Lung (tissue), 16 donors: ENCODE measurements around the gene BBS9. TPM values are rescaled to one million over a fixed set of nuclear protein-coding genes. Genes with fewer than 3 reads are reported as not detected.
A peak's percentile ranks its signal among the peaks of the same experiment; 100 is the strongest.

ENCODE experiments used
- ATAC-seq: fragments of 200-7000 bp; cut with Tn5 transposase; one replicate; pipeline ENCODE4 v1.9.1; 2020; ENCODE audit warnings: moderate number of reproducible peaks; ENCODE audit not compliant: insufficient read depth, low FRiP score
- DNase-seq, 3 donors: peaks; one replicate each; pipeline ENCODE4 v3.0.0-alpha.2; 2013 to 2017
- H3K27ac ChIP-seq, 2 donors: one replicate each; pipeline ENCODE4 v1.5.1; 2013; ENCODE audit warnings: mild to moderate bottlenecking in 2 of 2, moderate library complexity in 2 of 2, control low read depth in 1 of 2, inconsistent platforms in 1 of 2, low read depth in 1 of 2, low read length in 1 of 2
- H3K27me3 ChIP-seq, 3 donors: one replicate each; pipeline ENCODE4 v1.5.1; 2013; ENCODE audit warnings: low read length in 2 of 3; ENCODE audit not compliant: control insufficient read depth in 3 of 3, insufficient read depth in 3 of 3
- H3K36me3 ChIP-seq, 4 donors: one replicate each; pipeline ENCODE4 v1.5.1; 2013; ENCODE audit warnings: low read length in 4 of 4, mild to moderate bottlenecking in 1 of 4, moderate library complexity in 1 of 4; ENCODE audit not compliant: control insufficient read depth in 4 of 4, insufficient read depth in 4 of 4
- H3K4me1 ChIP-seq, 5 donors: one replicate each; pipeline ENCODE4 v1.5.1; 2013; ENCODE audit warnings: low read length in 5 of 5, mild to moderate bottlenecking in 2 of 5, moderate library complexity in 1 of 5; ENCODE audit not compliant: control insufficient read depth in 5 of 5, insufficient read depth in 5 of 5
- H3K4me3 ChIP-seq: one replicate; pipeline ENCODE4 v1.5.1; 2013; ENCODE audit warnings: mild to moderate bottlenecking, control low read depth, moderate library complexity
- H3K9ac ChIP-seq, 2 donors: one replicate each; pipeline ENCODE4 v1.5.1; 2013; ENCODE audit warnings: low read length in 2 of 2, control low read depth in 1 of 2; ENCODE audit not compliant: insufficient read depth in 1 of 2
- H3K9me3 ChIP-seq, 4 donors: one replicate each; pipeline ENCODE4 v1.5.1; 2013; ENCODE audit warnings: low read length in 3 of 4, mild to moderate bottlenecking in 1 of 4, moderate library complexity in 1 of 4; ENCODE audit not compliant: control insufficient read depth in 4 of 4, insufficient read depth in 3 of 4
- CTCF ChIP-seq: IDR thresholded peaks from 2 replicates; pipeline ENCODE4 v1.5.1; 2012; ENCODE audit warnings: mild to moderate bottlenecking; ENCODE audit errors: control extremely low read depth, extremely low read depth
- WGBS, 2 donors: extraction: QIAGEN DNeasy Blood & Tissue Kit; methylation state at CpG; one replicate each; pipeline ENCODE4 v1.1.7; 2013; 5-methylcytosine and 5-hydroxymethylcytosine counted together
- long read RNA-seq, 5 donors: transcript quantifications; one replicate each; lab custom pipeline, GENCODE V29; 2026
- polyA plus RNA-seq, 2 donors: library from polyadenylated mRNA; stranded (reverse); fragments of 200-250 nt; gene quantifications; one replicate each; pipeline ENCODE4 v1.2.1, GENCODE V29; 2013
- total RNA-seq, 2 donors: library from RNA; depleted of rRNA in 1 of 2; stranded (reverse); fragments of >200 nt in 1 of 2; gene quantifications; one replicate each; pipeline ENCODE4 v1.2.1, GENCODE V29; 2014 to 2021
- donor health status: control.
- donor health status: control.
- donor health status: Bipolar disorder and iron deficiency.
- donor health status: healthy.
- donor health status: DM: yes; HTN: yes; CAD: no.

The BBS9 gene
- total RNA-seq = 10 to 100 TPM; 25.4 to 65.0 TPM
- 1 to 10 TPM; 3.5 to 5.0 TPM for polyA plus RNA-seq
- long read RNA-seq, donor 1, full-length matches to known transcripts = 4 of 4 reads
- long read RNA-seq, donor 1, partial matches to known transcripts = 0 of 4 reads
- long read RNA-seq, donor 1, other reads (novel, unspliced or antisense) = 0 of 4 reads
- long read RNA-seq, donor 2, full-length matches to known transcripts = 1 of 1 reads
- long read RNA-seq, donor 2, partial matches to known transcripts = 0 of 1 reads
- long read RNA-seq, donor 2, other reads (novel, unspliced or antisense) = 0 of 1 reads
- long read RNA-seq, donor 3, partial matches to known transcripts = 0 of 1 reads
- long read RNA-seq, donor 3, other reads (novel, unspliced or antisense) = 0 of 1 reads
- long read RNA-seq, donor 4 = 0 reads
- long read RNA-seq, donor 5, full-length matches to known transcripts = 1 of 1 reads
- long read RNA-seq, donor 5, partial matches to known transcripts = 0 of 1 reads
- long read RNA-seq, donor 5, other reads (novel, unspliced or antisense) = 0 of 1 reads

- peak within 1 kb of the TSS; percentile 81 for H3K4me3 ChIP-seq
- no peak for TF ChIP-seq CTCF
- no peaks in the 10 kb centered on the region for H3K9me3 ChIP-seq
- no peaks in the 10 kb centered on the region for H3K27me3 ChIP-seq
- H3K27ac ChIP-seq = peak within 1 kb of the TSS; percentile 89 to 90
- peak; percentile 98 for ATAC-seq
- 0 to 1% methylated on average over 57 of the region's 57 CpGs for WGBS, 2 donors
- peak; percentile 96 to 97 (median 97) for DNase-seq
- no peaks in the 10 kb centered on the region for H3K36me3 ChIP-seq
- peaks cover 0 to 24% (median 6%) of the 10 kb centered on the region in 5 donors for H3K4me1 ChIP-seq
- peak within 1 kb of the TSS; percentile 69 to 70 for H3K9ac ChIP-seq
These were observed at the start of gene BBS9 for GRCh38 chr7:33128990-33129805. Gene BBS9, plus strand, starts transcription at chr7:33129564. Its CDS starts 16,689 bp downstream, at chr7:33146253.

GRCh38 chr7:33079763-33080690, 49.3 kb upstream of the BBS9 start:
- no peaks in the 10 kb centered on the region for H3K36me3 ChIP-seq
- H3K27me3 ChIP-seq = no peaks in the 10 kb centered on the region
- H3K4me1 ChIP-seq = no peaks in the 10 kb centered on the region
- no peaks in the 10 kb centered on the region for H3K9me3 ChIP-seq
- TF ChIP-seq CTCF = no peak
- no peak overlapping the region for H3K9ac ChIP-seq
- DNase-seq (no peak), ATAC-seq (no peak)
- 87 to 93% methylated on average over 9 of the region's 9 CpGs for WGBS, 2 donors
- no peak overlapping the region for H3K27ac ChIP-seq
- H3K4me3 ChIP-seq = no peak overlapping the region

GRCh38 chr7:33087356-33087755, 42.0 kb upstream of the BBS9 start:
- Histone ChIP-seq H3K4me1 (peaks cover 0 to 3% (median 0%) of the 10 kb centered on the region in 5 donors), H3K9ac (no peak overlapping the region), H3K36me3 (no peaks in the 10 kb centered on the region), H3K27ac (no peak overlapping the region), H3K9me3 (peaks cover 0 to 2% (median 0%) of the 10 kb centered on the region in 4 donors), H3K27me3 (no peaks in the 10 kb centered on the region), H3K4me3 (no peak overlapping the region)
- ATAC-seq (no peak), DNase-seq (no peak)
- no peak for TF ChIP-seq CTCF
- 28 to 38% methylated on average over 2 of the region's 2 CpGs for WGBS, 2 donors
